22Rv1 (cell line): ENCODE data around the gene ACADS.

Experiments
- H3K27ac ChIP-seq: fragments of 450-650 bp; 2 replicates; pipeline ENCODE4 v1.5.1; 2017
- ZFX ChIP-seq: fragments of 450-650 bp; IDR thresholded peaks from 2 replicates; pipeline ENCODE4 v1.6.1; 2017; ENCODE audit warnings: antibody characterized with exemption, borderline replicate concordance
- TF ChIP-seq, protein P1 (sequence below): fragments of 450-650 bp; IDR thresholded peaks from 2 replicates; pipeline ENCODE4 v1.5.1; 2017; ENCODE audit warnings: mild to moderate bottlenecking

The ACADS gene

DNA sequence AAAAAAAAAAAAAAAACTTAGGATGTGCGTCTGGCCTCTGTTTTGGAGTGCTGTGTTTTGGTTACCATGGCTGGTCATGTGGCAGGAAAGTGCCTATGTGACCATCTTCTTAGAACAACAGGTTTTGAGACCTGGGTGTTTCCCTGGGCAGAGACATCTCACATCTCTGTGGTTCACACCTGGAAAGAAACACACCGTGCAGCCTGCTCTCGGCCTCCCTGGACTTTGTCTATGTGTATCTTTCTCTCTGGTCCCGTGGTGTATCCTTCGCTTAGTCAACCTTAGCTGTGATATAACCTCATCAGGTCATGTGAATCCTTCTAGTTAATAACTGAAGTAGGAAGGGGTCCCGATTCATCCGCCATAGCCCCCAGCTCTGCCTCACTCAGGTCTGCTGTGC lies 22.6 kb downstream of the ACADS start:
- TF ChIP-seq, protein P1, sequence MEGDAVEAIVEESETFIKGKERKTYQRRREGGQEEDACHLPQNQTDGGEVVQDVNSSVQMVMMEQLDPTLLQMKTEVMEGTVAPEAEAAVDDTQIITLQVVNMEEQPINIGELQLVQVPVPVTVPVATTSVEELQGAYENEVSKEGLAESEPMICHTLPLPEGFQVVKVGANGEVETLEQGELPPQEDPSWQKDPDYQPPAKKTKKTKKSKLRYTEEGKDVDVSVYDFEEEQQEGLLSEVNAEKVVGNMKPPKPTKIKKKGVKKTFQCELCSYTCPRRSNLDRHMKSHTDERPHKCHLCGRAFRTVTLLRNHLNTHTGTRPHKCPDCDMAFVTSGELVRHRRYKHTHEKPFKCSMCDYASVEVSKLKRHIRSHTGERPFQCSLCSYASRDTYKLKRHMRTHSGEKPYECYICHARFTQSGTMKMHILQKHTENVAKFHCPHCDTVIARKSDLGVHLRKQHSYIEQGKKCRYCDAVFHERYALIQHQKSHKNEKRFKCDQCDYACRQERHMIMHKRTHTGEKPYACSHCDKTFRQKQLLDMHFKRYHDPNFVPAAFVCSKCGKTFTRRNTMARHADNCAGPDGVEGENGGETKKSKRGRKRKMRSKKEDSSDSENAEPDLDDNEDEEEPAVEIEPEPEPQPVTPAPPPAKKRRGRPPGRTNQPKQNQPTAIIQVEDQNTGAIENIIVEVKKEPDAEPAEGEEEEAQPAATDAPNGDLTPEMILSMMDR = no peak
- H3K27ac ChIP-seq = no peak overlapping the region

DNA sequence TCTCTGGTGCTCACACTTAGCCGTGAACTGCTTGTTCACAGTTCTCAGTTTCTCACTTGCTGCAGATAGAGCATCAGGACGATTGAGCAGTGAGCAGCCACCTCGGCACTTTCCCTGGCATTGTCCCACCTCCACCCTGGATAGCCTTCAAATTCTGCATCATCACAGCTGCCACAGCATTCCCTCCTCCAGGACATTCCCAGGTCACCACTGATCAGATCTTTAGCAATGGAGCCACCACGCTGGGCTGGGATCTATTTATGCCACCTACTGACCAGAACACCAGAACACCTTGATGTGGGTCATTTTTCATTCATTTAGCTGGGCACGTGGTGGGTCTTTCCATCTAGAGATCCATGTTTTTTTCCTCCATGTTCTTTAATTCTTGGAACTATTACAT lies 23.6 kb downstream of the ACADS start:
- TF ChIP-seq, protein P1 = no peak
- TF ChIP-seq ZFX = no peak
- no peak overlapping the region for H3K27ac ChIP-seq

DNA sequence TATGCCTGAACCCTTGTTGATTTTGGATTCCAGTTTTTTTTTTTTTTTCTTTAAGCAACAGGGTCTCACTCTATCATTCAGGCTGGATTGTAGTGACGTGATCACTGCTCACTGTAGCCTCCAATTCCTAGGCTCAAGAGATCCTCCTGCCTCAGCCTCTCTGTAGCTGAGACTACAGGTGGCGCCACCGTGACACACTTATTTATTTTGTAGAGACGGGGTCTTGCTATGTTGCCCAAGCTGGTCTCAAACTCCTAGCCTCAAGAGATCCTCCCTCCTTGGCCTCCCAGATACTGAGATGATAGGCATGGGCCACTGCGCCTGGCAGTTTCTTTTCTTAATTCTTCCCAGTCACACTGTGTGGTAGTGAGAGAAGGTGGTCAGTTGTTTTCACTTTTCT lies 25.2 kb downstream of the ACADS start:
- H3K27ac ChIP-seq = no peak overlapping the region
- TF ChIP-seq ZFX = no peak
- TF ChIP-seq, protein P1 = peak; percentile 2; the same call in 1 of the 2 replicates

DNA sequence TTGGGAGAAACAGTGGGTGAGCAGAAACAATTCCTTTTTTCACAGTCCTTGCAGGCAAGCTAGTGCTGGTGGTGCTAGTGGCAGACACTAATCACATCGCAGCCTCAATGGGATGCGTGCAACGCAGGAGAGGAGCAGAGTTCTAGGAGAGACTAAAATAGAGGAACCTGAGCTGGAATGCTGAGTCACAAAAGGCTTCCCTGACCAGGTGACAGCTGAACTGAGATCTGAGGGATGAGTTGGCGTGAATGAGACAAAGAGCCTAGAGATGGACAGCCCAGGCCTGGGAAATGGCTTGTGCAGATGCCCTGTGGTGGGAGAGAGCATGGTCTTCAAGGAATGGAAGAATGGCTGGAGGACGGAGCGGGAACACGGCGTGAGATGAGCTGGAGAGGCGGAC lies 25.8 kb downstream of the ACADS start:
- TF ChIP-seq, protein P1 = no peak
- TF ChIP-seq ZFX = no peak
- no peak overlapping the region for H3K27ac ChIP-seq

DNA sequence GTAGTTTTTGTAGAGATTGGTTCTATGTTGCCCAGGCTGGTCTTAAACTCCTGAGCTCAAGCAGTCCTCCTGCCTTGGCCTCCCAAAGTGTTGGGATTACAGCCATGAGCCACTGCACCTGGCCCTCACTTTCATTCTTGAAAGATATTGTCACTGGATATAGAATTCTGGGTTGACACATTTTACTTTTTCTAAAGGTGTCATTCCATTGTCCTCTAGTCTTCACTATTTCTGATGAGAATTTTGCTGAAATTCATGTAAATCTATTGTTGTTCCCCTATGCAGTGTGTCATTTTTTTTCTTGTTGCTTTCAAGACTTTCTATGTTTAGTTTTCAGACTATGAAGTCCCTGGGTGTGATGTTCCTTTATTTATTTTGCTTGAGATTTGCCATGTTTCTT lies 29.2 kb downstream of the ACADS start:
- H3K27ac ChIP-seq = no peak overlapping the region
- TF ChIP-seq, protein P1 = no peak
- TF ChIP-seq ZFX = no peak

DNA sequence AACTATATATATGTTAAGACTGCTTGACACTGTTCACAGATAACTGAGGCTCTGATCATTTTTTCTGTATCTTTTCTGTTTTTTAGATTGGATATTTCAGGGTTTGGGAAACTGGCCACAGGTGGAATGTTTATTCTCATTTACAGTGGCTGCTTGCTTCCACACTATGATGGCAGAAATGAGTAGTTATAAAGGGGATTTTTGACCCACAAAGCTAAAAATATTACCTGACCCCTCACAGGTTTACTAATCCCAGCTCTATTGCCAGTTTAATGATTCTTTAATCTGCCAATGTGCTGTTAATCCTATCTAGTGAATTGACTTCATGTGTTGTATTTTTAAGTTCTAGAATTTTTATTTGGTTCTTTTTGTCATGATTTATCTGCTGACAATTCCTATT lies 29.6 kb downstream of the ACADS start:
- no peak for TF ChIP-seq ZFX
- TF ChIP-seq, protein P1 = no peak
- H3K27ac ChIP-seq = no peak overlapping the region

DNA sequence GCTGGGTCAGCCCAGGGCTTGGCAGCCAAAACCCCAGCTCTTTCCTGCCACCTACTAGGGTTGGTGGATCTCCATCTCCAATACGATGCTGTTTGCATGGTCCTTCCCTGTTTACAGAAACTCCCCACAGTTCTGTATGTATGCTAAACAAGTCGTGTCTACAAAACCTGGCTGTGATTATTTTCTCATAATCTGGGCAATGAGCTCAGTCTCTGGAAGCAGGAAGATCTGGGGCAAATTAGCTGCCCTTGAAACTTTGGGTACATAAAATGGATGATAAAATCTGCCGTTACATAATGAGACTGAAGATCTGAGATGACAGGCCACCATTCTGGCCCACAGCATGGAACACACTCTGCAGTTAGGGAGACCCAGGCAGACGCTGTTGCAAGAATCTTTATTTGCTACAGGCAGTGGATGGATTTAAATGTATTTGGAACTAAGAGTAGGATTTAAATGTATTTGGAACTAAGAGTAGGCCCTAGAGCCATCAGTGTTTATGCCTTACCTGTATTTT lies 31.7 kb downstream of the ACADS start:
- TF ChIP-seq ZFX = no peak
- TF ChIP-seq, protein P1 = no peak
- H3K27ac ChIP-seq = no peak overlapping the region
